Neural cell (in vitro differentiated cells): Measurements from ENCODE around the gene UBE2E1.

Experiments
- EP300 ChIP-seq: fragments of 450-650 bp; conservative IDR thresholded peaks from 2 replicates; pipeline ENCODE4 v1.6.1; 2014; ENCODE audit warnings: antibody characterized with exemption, mild to moderate bottlenecking, moderate library complexity; ENCODE audit not compliant: poor library complexity, severe bottlenecking
- EZH2 ChIP-seq: fragments of 200-600, 300-800 bp; shearing (Covaris generic), sonication (generic); IDR thresholded peaks from 2 replicates; pipeline ENCODE4 v1.6.1; 2014; ENCODE audit warnings: antibody characterized with exemption, low read length, borderline replicate concordance, mild to moderate bottlenecking; ENCODE audit not compliant: insufficient read depth, poor library complexity, severe bottlenecking
- POLR2AphosphoS5 ChIP-seq: IDR thresholded peaks from 2 replicates; pipeline ENCODE4 v1.6.1; 2012
- RAD21 ChIP-seq: fragments of 450-650 bp; conservative IDR thresholded peaks from 2 replicates; pipeline ENCODE4 v1.6.1; 2014; ENCODE audit warnings: antibody characterized with exemption, mild to moderate bottlenecking, moderate library complexity
- TAF1 ChIP-seq: IDR thresholded peaks from 2 replicates; pipeline ENCODE4 v1.6.1; 2012; ENCODE audit warnings: low read depth
- TF ChIP-seq, protein P1 (sequence below): fragments of 450-650 bp; IDR thresholded peaks from 2 replicates; pipeline ENCODE4 v1.5.1; 2014; ENCODE audit warnings: antibody characterized with exemption, mild to moderate bottlenecking, moderate library complexity; ENCODE audit not compliant: poor library complexity, severe bottlenecking

- TF ChIP-seq TAF1 (no peak), EZH2 (no peak), RAD21 (peak; percentile 14), POLR2AphosphoS5 (peak; percentile 60), EP300 (no peak)
- TF ChIP-seq, protein P1, sequence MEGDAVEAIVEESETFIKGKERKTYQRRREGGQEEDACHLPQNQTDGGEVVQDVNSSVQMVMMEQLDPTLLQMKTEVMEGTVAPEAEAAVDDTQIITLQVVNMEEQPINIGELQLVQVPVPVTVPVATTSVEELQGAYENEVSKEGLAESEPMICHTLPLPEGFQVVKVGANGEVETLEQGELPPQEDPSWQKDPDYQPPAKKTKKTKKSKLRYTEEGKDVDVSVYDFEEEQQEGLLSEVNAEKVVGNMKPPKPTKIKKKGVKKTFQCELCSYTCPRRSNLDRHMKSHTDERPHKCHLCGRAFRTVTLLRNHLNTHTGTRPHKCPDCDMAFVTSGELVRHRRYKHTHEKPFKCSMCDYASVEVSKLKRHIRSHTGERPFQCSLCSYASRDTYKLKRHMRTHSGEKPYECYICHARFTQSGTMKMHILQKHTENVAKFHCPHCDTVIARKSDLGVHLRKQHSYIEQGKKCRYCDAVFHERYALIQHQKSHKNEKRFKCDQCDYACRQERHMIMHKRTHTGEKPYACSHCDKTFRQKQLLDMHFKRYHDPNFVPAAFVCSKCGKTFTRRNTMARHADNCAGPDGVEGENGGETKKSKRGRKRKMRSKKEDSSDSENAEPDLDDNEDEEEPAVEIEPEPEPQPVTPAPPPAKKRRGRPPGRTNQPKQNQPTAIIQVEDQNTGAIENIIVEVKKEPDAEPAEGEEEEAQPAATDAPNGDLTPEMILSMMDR, result no peak
Observed at GRCh38 chr3:23805633-23806533, at the start of gene UBE2E1.
